Measurements from ENCODE around the gene TMEM156.

- TF ChIP-seq, protein P1, sequence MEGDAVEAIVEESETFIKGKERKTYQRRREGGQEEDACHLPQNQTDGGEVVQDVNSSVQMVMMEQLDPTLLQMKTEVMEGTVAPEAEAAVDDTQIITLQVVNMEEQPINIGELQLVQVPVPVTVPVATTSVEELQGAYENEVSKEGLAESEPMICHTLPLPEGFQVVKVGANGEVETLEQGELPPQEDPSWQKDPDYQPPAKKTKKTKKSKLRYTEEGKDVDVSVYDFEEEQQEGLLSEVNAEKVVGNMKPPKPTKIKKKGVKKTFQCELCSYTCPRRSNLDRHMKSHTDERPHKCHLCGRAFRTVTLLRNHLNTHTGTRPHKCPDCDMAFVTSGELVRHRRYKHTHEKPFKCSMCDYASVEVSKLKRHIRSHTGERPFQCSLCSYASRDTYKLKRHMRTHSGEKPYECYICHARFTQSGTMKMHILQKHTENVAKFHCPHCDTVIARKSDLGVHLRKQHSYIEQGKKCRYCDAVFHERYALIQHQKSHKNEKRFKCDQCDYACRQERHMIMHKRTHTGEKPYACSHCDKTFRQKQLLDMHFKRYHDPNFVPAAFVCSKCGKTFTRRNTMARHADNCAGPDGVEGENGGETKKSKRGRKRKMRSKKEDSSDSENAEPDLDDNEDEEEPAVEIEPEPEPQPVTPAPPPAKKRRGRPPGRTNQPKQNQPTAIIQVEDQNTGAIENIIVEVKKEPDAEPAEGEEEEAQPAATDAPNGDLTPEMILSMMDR (IDR thresholded peaks at IDR 0.05) = no peak
- no peak for TF ChIP-seq POLR2A (IDR thresholded peaks at IDR 0.05)
Measured at GRCh38 chr4:38979511-38980230, 52.5 kb downstream of the TMEM156 start.

Measured in esophagus squamous epithelium (tissue), 4 donors.